IPS-18c (cell line): ENCODE measurements around the gene GXYLT1.
"Not testable (repeated sequence)": the region's sequence is repeated elsewhere in the genome, so short reads cannot be mapped to it uniquely, and the experiment has no call there.

ENCODE experiments used
- H3K4me3 ChIP-seq: 2 replicates; pipeline ENCODE4 v1.7.0; 2013; ENCODE audit warnings: low read depth, mild to moderate bottlenecking, low read length, moderate library complexity; ENCODE audit not compliant: insufficient read depth
- H3K9me3 ChIP-seq: one replicate; pipeline ENCODE4 v1.6.1; 2013; ENCODE audit warnings: mild to moderate bottlenecking, low read length, moderate library complexity; ENCODE audit not compliant: control insufficient read depth, insufficient read depth

The GXYLT1 gene

GRCh38 chr12:42119085-42119633, 25.5 kb downstream of the GXYLT1 start:
- H3K4me3 ChIP-seq: no peak overlapping the region
- H3K9me3 ChIP-seq: no peaks in the 10 kb centered on the region

GRCh38 chr12:42118136-42118879, 26.4 kb downstream of the GXYLT1 start:
- Histone ChIP-seq H3K4me3 (no peak overlapping the region), H3K9me3 (no peaks in the 10 kb centered on the region)

- peaks cover 3% of the 10 kb centered on the region for H3K9me3 ChIP-seq
- H3K4me3 ChIP-seq: no peak overlapping the region
These were observed 35.6 kb downstream of the GXYLT1 start for GRCh38 chr12:42109031-42109430.

GRCh38 chr12:42106791-42107190, 37.9 kb downstream of the GXYLT1 start:
- H3K9me3 ChIP-seq, H3K4me3 ChIP-seq: not testable (repeated sequence)

- no peak overlapping the region for H3K4me3 ChIP-seq
- no peaks in the 10 kb centered on the region for H3K9me3 ChIP-seq
These were observed 39.9 kb downstream of the GXYLT1 start for GRCh38 chr12:42104784-42105183.

GRCh38 chr12:42104087-42104486, 40.6 kb downstream of the GXYLT1 start:
- Histone ChIP-seq H3K4me3 (no peak overlapping the region), H3K9me3 (no peaks in the 10 kb centered on the region)

- Histone ChIP-seq H3K4me3 (no peak overlapping the region), H3K9me3 (no peaks in the 10 kb centered on the region)
These were observed 41.5 kb downstream of the GXYLT1 start for GRCh38 chr12:42103155-42103554.

- no peaks in the 10 kb centered on the region for H3K9me3 ChIP-seq
- H3K4me3 ChIP-seq: no peak overlapping the region
These were observed 42.0 kb downstream of the GXYLT1 start for GRCh38 chr12:42102720-42103119.

- Histone ChIP-seq H3K4me3 (no peak overlapping the region), H3K9me3 (no peaks in the 10 kb centered on the region)
These were observed 45.2 kb downstream of the GXYLT1 start for GRCh38 chr12:42099433-42099832.

GRCh38 chr12:42097971-42098370, 46.7 kb downstream of the GXYLT1 start:
- H3K9me3 ChIP-seq: no peaks in the 10 kb centered on the region
- no peak overlapping the region for H3K4me3 ChIP-seq

- no peak overlapping the region for H3K4me3 ChIP-seq
- no peaks in the 10 kb centered on the region for H3K9me3 ChIP-seq
These were observed 50.4 kb downstream of the GXYLT1 start for GRCh38 chr12:42094277-42094676.

GRCh38 chr12:42091769-42092168, 52.9 kb downstream of the GXYLT1 start:
- Histone ChIP-seq H3K4me3 (no peak overlapping the region), H3K9me3 (no peaks in the 10 kb centered on the region)

GRCh38 chr12:42090899-42091298, 53.8 kb downstream of the GXYLT1 start:
- H3K9me3 ChIP-seq: no peaks in the 10 kb centered on the region
- H3K4me3 ChIP-seq: no peak overlapping the region

- Histone ChIP-seq H3K4me3 (no peak overlapping the region), H3K9me3 (no peaks in the 10 kb centered on the region)
These were observed 58.6 kb downstream of the GXYLT1 start for GRCh38 chr12:42086031-42086430.

GRCh38 chr12:42085594-42085993, 59.1 kb downstream of the GXYLT1 start:
- Histone ChIP-seq H3K4me3 (no peak overlapping the region), H3K9me3 (no peaks in the 10 kb centered on the region)

GRCh38 chr12:42084522-42084921, 60.2 kb downstream of the GXYLT1 start:
- Histone ChIP-seq H3K9me3 (no peaks in the 10 kb centered on the region), H3K4me3 (no peak overlapping the region)

- no peak overlapping the region for H3K4me3 ChIP-seq
These were observed 67.7 kb downstream of the GXYLT1 start for GRCh38 chr12:42076976-42077375.

GRCh38 chr12:42070036-42070435, 74.6 kb downstream of the GXYLT1 start:
- H3K9me3 ChIP-seq: no peaks in the 10 kb centered on the region
- no peak overlapping the region for H3K4me3 ChIP-seq

More at GRCh38 chr12:42076976-42077375, 67.7 kb downstream of the GXYLT1 start:
- no peaks in the 10 kb centered on the region for H3K9me3 ChIP-seq

GRCh38 chr12:42059127-42059526, 85.5 kb downstream of the GXYLT1 start:
- no peak overlapping the region for H3K4me3 ChIP-seq

More at GRCh38 chr12:42059127-42059526, 85.5 kb downstream of the GXYLT1 start:
- peaks cover 4% of the 10 kb centered on the region for H3K9me3 ChIP-seq
